ENCODE data around the gene BCL7C. TPM values are rescaled to one million over a fixed set of nuclear protein-coding genes. Genes with fewer than 3 reads are reported as not detected.

Gene BCL7C
- total RNA-seq, 1 experiment from 2014 or later = 28.2 TPM

- CTCF ChIA-PET = interaction anchor here (0.6 kb wide), 1 partner anchor 41 kb away, joined by 3 read pairs; no protein-coding TSS in a partner anchor
- no peak for TF ChIP-seq CTCF (conservative IDR thresholded peaks at IDR 0.05; ENCODE audit: low read depth, low read length)
- TF ChIP-seq EZH2 (IDR thresholded peaks at IDR 0.05; ENCODE audit: borderline replicate concordance, low read depth, low read length, poor library complexity, severe bottlenecking) = no peak
- DNase-seq (ENCODE audit: low spot score) = peak; percentile 94
- BruUV-seq (replicated peaks) = TSS peak; percentile 68
- Histone ChIP-seq H3K4me1 (ENCODE audit: insufficient read depth, low read length, poor library complexity, severe bottlenecking) (no peaks in the 10 kb centered on the region), H3K27ac (ENCODE audit: low read depth, low read length, poor library complexity, severe bottlenecking) (peak overlapping the region; percentile 84), H3K36me3 (ENCODE audit: insufficient read depth, low read length, poor library complexity, severe bottlenecking) (no peaks in the 10 kb centered on the region), H3K9me3 (ENCODE audit: low read depth, low read length, poor library complexity, severe bottlenecking) (no peaks in the 10 kb centered on the region), H3K4me3 (ENCODE audit: low read depth, low read length, poor library complexity, severe bottlenecking) (peak overlapping the region; percentile 85), H3K27me3 (replicated peaks; ENCODE audit: insufficient read depth, low read depth, low read length, poor library complexity) (no peaks in the 10 kb centered on the region)
- intact Hi-C loops (cut with micrococcal nuclease; ENCODE audit: unreplicated experiment) = loop anchor here (2.0 kb wide), 1 partner anchor 60 kb away; no protein-coding TSS in a partner anchor
- POLR2A ChIA-PET (ENCODE audit: low non-redundant PET) = no interaction called here
Observed at GRCh38 chr16:30874821-30875717, 18.8 kb downstream of the BCL7C start.

- H3K4me3 ChIP-seq (ENCODE audit: low read depth, low read length, poor library complexity, severe bottlenecking) = peak overlapping the region; percentile 85
- H3K27me3 ChIP-seq (replicated peaks; ENCODE audit: insufficient read depth, low read depth, low read length, poor library complexity) = no peaks in the 10 kb centered on the region
- CTCF ChIA-PET = interaction anchor here (0.6 kb wide), 1 partner anchor 42 kb away, joined by 3 read pairs; no protein-coding TSS in a partner anchor
- no peaks in the 10 kb centered on the region for H3K9me3 ChIP-seq (ENCODE audit: low read depth, low read length, poor library complexity, severe bottlenecking)
- intact Hi-C loops (cut with micrococcal nuclease; ENCODE audit: unreplicated experiment) = loop anchor here (2.0 kb wide), 1 partner anchor 60 kb away; no protein-coding TSS in a partner anchor
- peak overlapping the region; percentile 84 for H3K27ac ChIP-seq (ENCODE audit: low read depth, low read length, poor library complexity, severe bottlenecking)
- POLR2A ChIA-PET (ENCODE audit: low non-redundant PET) = no interaction called here
- no peak for TF ChIP-seq CTCF (conservative IDR thresholded peaks at IDR 0.05; ENCODE audit: low read depth, low read length)
- BruUV-seq (replicated peaks) = no TSS peak
- no peak for DNase-seq (ENCODE audit: low spot score)
- H3K36me3 ChIP-seq (ENCODE audit: insufficient read depth, low read length, poor library complexity, severe bottlenecking) = no peaks in the 10 kb centered on the region
- H3K4me1 ChIP-seq (ENCODE audit: insufficient read depth, low read length, poor library complexity, severe bottlenecking) = no peaks in the 10 kb centered on the region
Observed at GRCh38 chr16:30874244-30874820, 19.5 kb downstream of the BCL7C start.

- no peak for DNase-seq (ENCODE audit: low spot score)
- H3K4me3 ChIP-seq (ENCODE audit: low read depth, low read length, poor library complexity, severe bottlenecking) = no peak overlapping the region
- H3K9me3 ChIP-seq (ENCODE audit: low read depth, low read length, poor library complexity, severe bottlenecking) = no peaks in the 10 kb centered on the region
- ChIA-PET CTCF (no interaction called here), POLR2A (ENCODE audit: low non-redundant PET) (no interaction called here)
- BruUV-seq (replicated peaks) = no TSS peak
- TF ChIP-seq EZH2 (IDR thresholded peaks at IDR 0.05; ENCODE audit: borderline replicate concordance, low read depth, low read length, poor library complexity, severe bottlenecking) = no peak
- no peak for TF ChIP-seq CTCF (conservative IDR thresholded peaks at IDR 0.05; ENCODE audit: low read depth, low read length)
- H3K27ac ChIP-seq (ENCODE audit: low read depth, low read length, poor library complexity, severe bottlenecking) = no peak overlapping the region
- H3K27me3 ChIP-seq (replicated peaks; ENCODE audit: insufficient read depth, low read depth, low read length, poor library complexity) = no peaks in the 10 kb centered on the region
- H3K36me3 ChIP-seq (ENCODE audit: insufficient read depth, low read length, poor library complexity, severe bottlenecking) = no peaks in the 10 kb centered on the region
- intact Hi-C loops (cut with micrococcal nuclease; ENCODE audit: unreplicated experiment) = no loop called here
- H3K4me1 ChIP-seq (ENCODE audit: insufficient read depth, low read length, poor library complexity, severe bottlenecking) = no peaks in the 10 kb centered on the region
Observed at GRCh38 chr16:30870904-30871303, 23.0 kb downstream of the BCL7C start.
